Calu3 (cell line): ENCODE measurements around the gene SMIM17. TPM values are rescaled to one million over a fixed set of nuclear protein-coding genes. Genes with fewer than 3 reads are reported as not detected.

Source experiments
- BruUV-seq: library from RNA; stranded (reverse); fragments of 400-500 nt; replicated peaks from 2 replicates; lab custom pipeline; 2021; lab: Mats Ljungman, UMichigan
- CTCF ChIA-PET: fragments of 300-600 bp; sonication (Branson Sonifier 250); formaldehyde crosslinking; loops from one replicate; lab custom pipeline; 2022; ENCODE audit warnings: antibody characterized with exemption; lab: Charles Lee
- DNase-seq: peaks from one replicate; pipeline ENCODE4 v3.0.0; 2022
- H3K27ac Mint-ChIP-seq: one replicate; pipeline ENCODE4 v1.8.0; 2022; ENCODE audit warnings: mixed read lengths; ENCODE audit not compliant: unreplicated experiment
- H3K27me3 Mint-ChIP-seq: one replicate; pipeline ENCODE4 v1.8.0; 2022; ENCODE audit warnings: mixed read lengths; ENCODE audit not compliant: unreplicated experiment
- H3K36me3 Mint-ChIP-seq: one replicate; pipeline ENCODE4 v1.8.0; 2022; ENCODE audit warnings: mild to moderate bottlenecking, moderate library complexity, mixed read lengths; ENCODE audit not compliant: insufficient read depth, unreplicated experiment
- H3K4me1 Mint-ChIP-seq: one replicate; pipeline ENCODE4 v1.8.0; 2022; ENCODE audit warnings: mild to moderate bottlenecking, low read depth, mixed read lengths; ENCODE audit not compliant: unreplicated experiment
- H3K4me3 Mint-ChIP-seq: one replicate; pipeline ENCODE4 v1.8.0; 2022; ENCODE audit warnings: mild to moderate bottlenecking, low read depth, moderate library complexity, mixed read lengths; ENCODE audit not compliant: unreplicated experiment
- H3K9me3 Mint-ChIP-seq: one replicate; pipeline ENCODE4 v1.8.0; 2022; ENCODE audit warnings: low read depth, mixed read lengths; ENCODE audit not compliant: unreplicated experiment
- CTCF ChIP-seq: fragments of 200-600 bp; IDR thresholded peaks from one replicate; pipeline ENCODE4 v1.8.0; 2022; ENCODE audit warnings: antibody characterized with exemption; ENCODE audit not compliant: unreplicated experiment
- intact Hi-C: fragments of 100-400 bp; cut with micrococcal nuclease; formaldehyde crosslinking; loops from one replicate; pipeline ENCODE4 v1.10.0; 2022; ENCODE audit not compliant: unreplicated experiment
- total RNA-seq: library from RNA; stranded (reverse); gene quantifications from 2 replicates; pipeline ENCODE4 v1.2.3, GENCODE V29; 2022

Gene SMIM17
- total RNA-seq, 1 experiment from 2014 or later: not detected

- H3K27me3 Mint-ChIP-seq: no peaks in the 10 kb centered on the region
- no peak overlapping the region for H3K27ac Mint-ChIP-seq
- no peaks in the 10 kb centered on the region for H3K36me3 Mint-ChIP-seq
- no peak overlapping the region for H3K4me3 Mint-ChIP-seq
- no TSS peak for BruUV-seq
- intact Hi-C loops: no loop called here
- H3K9me3 Mint-ChIP-seq: peaks cover 26% of the 10 kb centered on the region
- no peak for TF ChIP-seq CTCF
- no peak for DNase-seq
- no peaks in the 10 kb centered on the region for H3K4me1 Mint-ChIP-seq
- CTCF ChIA-PET: no interaction called here
Measured at GRCh38 chr19:56701895-56702294, 58.9 kb downstream of the SMIM17 start.

- Mint-ChIP-seq H3K36me3 (no peaks in the 10 kb centered on the region), H3K4me1 (no peaks in the 10 kb centered on the region), H3K27me3 (no peaks in the 10 kb centered on the region), H3K9me3 (peaks cover 29% of the 10 kb centered on the region), H3K27ac (no peak overlapping the region), H3K4me3 (no peak overlapping the region)
- CTCF ChIA-PET: no interaction called here
- TF ChIP-seq CTCF: no peak
- no peak for DNase-seq
- BruUV-seq: no TSS peak
- intact Hi-C loops: no loop called here
Measured at GRCh38 chr19:56705939-56706338, 63.0 kb downstream of the SMIM17 start.

Other genes starting within 250 kb of the SMIM17 start
- 1.5 and 1.7 TPM in 2 replicates for gene ZNF582, start 249.6 kb upstream of the SMIM17 start, total RNA-seq
- 2.3 and 3.8 TPM in 2 replicates for gene ZNF583, start 238.8 kb upstream of the SMIM17 start, total RNA-seq
- gene ZNF667, start 165.8 kb upstream of the SMIM17 start, total RNA-seq: not detected in 2 replicates
- 0.07 TPM in 1 of 2 replicates, not detected in the other for gene ZNF471, start 135.3 kb upstream of the SMIM17 start, total RNA-seq
- not detected in 2 replicates for gene ZFP28, start 104.2 kb upstream of the SMIM17 start, total RNA-seq
- 0.68 and 1.4 TPM in 2 replicates for gene ZNF470, start 75.7 kb upstream of the SMIM17 start, total RNA-seq
- gene ZNF71, start 47.9 kb upstream of the SMIM17 start, total RNA-seq: 1.7 and 1.8 TPM in 2 replicates
- gene ZNF835, start 28.6 kb downstream of the SMIM17 start, total RNA-seq: not detected in 2 replicates
- 0.09 TPM in 1 of 2 replicates, not detected in the other for gene PEG3, start 197.6 kb downstream of the SMIM17 start, total RNA-seq
- gene ZIM2, start 197.6 kb downstream of the SMIM17 start, total RNA-seq: not detected in 2 replicates